IPS-20b (cell line): ENCODE data around the gene NOTCH1.

Experiments
- H3K27ac ChIP-seq: one replicate; pipeline ENCODE4 v1.5.1; 2013; ENCODE audit warnings: low read length
- H3K27me3 ChIP-seq: 2 replicates; pipeline ENCODE4 v1.6.1; 2013; ENCODE audit warnings: mild to moderate bottlenecking, low read length, inconsistent platforms; ENCODE audit not compliant: insufficient read depth
- H3K36me3 ChIP-seq: 2 replicates; pipeline ENCODE4 v1.6.1; 2013; ENCODE audit warnings: low read depth, mild to moderate bottlenecking, inconsistent platforms, low read length, moderate library complexity; ENCODE audit not compliant: insufficient read depth
- H3K4me1 ChIP-seq: 2 replicates; pipeline ENCODE4 v1.6.1; 2013; ENCODE audit warnings: mild to moderate bottlenecking, control low read depth, inconsistent platforms, low read length, moderate library complexity; ENCODE audit not compliant: insufficient read depth
- H3K4me3 ChIP-seq: 2 replicates; pipeline ENCODE4 v1.5.1; 2013; ENCODE audit warnings: mild to moderate bottlenecking, low read length, inconsistent platforms
- H3K9ac ChIP-seq: 2 replicates; pipeline ENCODE4 v1.6.1; 2013; ENCODE audit warnings: low read depth, mild to moderate bottlenecking, inconsistent platforms, low read length, moderate library complexity
- H3K9me3 ChIP-seq: 2 replicates; pipeline ENCODE4 v1.6.1; 2013; ENCODE audit warnings: mild to moderate bottlenecking, low read depth, low read length, inconsistent platforms; ENCODE audit not compliant: insufficient read depth

NOTCH1 gene

GRCh38 chr9:136541709-136542108 lies 4.1 kb downstream of the NOTCH1 start:
- Histone ChIP-seq H3K27ac (no peak overlapping the region), H3K27me3 (peaks cover 2% of the 10 kb centered on the region; the same call in 1 of the 2 replicates), H3K36me3 (peaks cover 38% of the 10 kb centered on the region), H3K4me3 (no peak overlapping the region), H3K4me1 (peaks cover 1% of the 10 kb centered on the region; the same call in 1 of the 2 replicates), H3K9ac (no peak overlapping the region), H3K9me3 (no peaks in the 10 kb centered on the region)

GRCh38 chr9:136541179-136541578 lies 4.7 kb downstream of the NOTCH1 start:
- H3K9me3 ChIP-seq: no peaks in the 10 kb centered on the region
- peaks cover 38% of the 10 kb centered on the region for H3K36me3 ChIP-seq
- no peak overlapping the region for H3K4me3 ChIP-seq
- H3K9ac ChIP-seq: no peak overlapping the region
- H3K4me1 ChIP-seq: no peaks in the 10 kb centered on the region
- H3K27ac ChIP-seq: no peak overlapping the region
- H3K27me3 ChIP-seq: no peaks in the 10 kb centered on the region

- Histone ChIP-seq H3K4me1 (no peaks in the 10 kb centered on the region), H3K4me3 (no peak overlapping the region), H3K27ac (no peak overlapping the region), H3K27me3 (no peaks in the 10 kb centered on the region), H3K36me3 (peaks cover 38% of the 10 kb centered on the region), H3K9me3 (no peaks in the 10 kb centered on the region), H3K9ac (no peak overlapping the region)
Observed at GRCh38 chr9:136539427-136540421, 6.1 kb downstream of the NOTCH1 start.

GRCh38 chr9:136538599-136539426 lies 7.0 kb downstream of the NOTCH1 start:
- H3K4me1 ChIP-seq: no peaks in the 10 kb centered on the region
- H3K9me3 ChIP-seq: no peaks in the 10 kb centered on the region
- H3K36me3 ChIP-seq: peaks cover 44% of the 10 kb centered on the region
- H3K4me3 ChIP-seq: no peak overlapping the region
- H3K27ac ChIP-seq: no peak overlapping the region
- no peaks in the 10 kb centered on the region for H3K27me3 ChIP-seq
- H3K9ac ChIP-seq: no peak overlapping the region

GRCh38 chr9:136537896-136538598 lies 7.8 kb downstream of the NOTCH1 start:
- Histone ChIP-seq H3K4me3 (no peak overlapping the region), H3K27me3 (no peaks in the 10 kb centered on the region), H3K9me3 (no peaks in the 10 kb centered on the region), H3K9ac (no peak overlapping the region), H3K27ac (no peak overlapping the region), H3K36me3 (peaks cover 41% of the 10 kb centered on the region), H3K4me1 (no peaks in the 10 kb centered on the region)

- no peak overlapping the region for H3K9ac ChIP-seq
- no peaks in the 10 kb centered on the region for H3K27me3 ChIP-seq
- H3K4me3 ChIP-seq: no peak overlapping the region
- no peak overlapping the region for H3K27ac ChIP-seq
- no peaks in the 10 kb centered on the region for H3K9me3 ChIP-seq
- peaks cover 36% of the 10 kb centered on the region for H3K36me3 ChIP-seq
- no peaks in the 10 kb centered on the region for H3K4me1 ChIP-seq
Observed at GRCh38 chr9:136537411-136537810, 8.4 kb downstream of the NOTCH1 start.

GRCh38 chr9:136536721-136537241 lies 9.1 kb downstream of the NOTCH1 start:
- H3K4me1 ChIP-seq: no peaks in the 10 kb centered on the region
- peaks cover 31% of the 10 kb centered on the region for H3K36me3 ChIP-seq
- H3K4me3 ChIP-seq: no peak overlapping the region

GRCh38 chr9:136536051-136536720 lies 9.7 kb downstream of the NOTCH1 start:
- H3K27me3 ChIP-seq: no peaks in the 10 kb centered on the region
- H3K36me3 ChIP-seq: peaks cover 26% of the 10 kb centered on the region
- no peak overlapping the region for H3K9ac ChIP-seq
- no peaks in the 10 kb centered on the region for H3K9me3 ChIP-seq
- no peak overlapping the region for H3K27ac ChIP-seq
- H3K4me1 ChIP-seq: no peaks in the 10 kb centered on the region
- no peak overlapping the region for H3K4me3 ChIP-seq

More at GRCh38 chr9:136536721-136537241, 9.1 kb downstream of the NOTCH1 start:
- Histone ChIP-seq H3K27me3 (no peaks in the 10 kb centered on the region), H3K9ac (no peak overlapping the region), H3K9me3 (no peaks in the 10 kb centered on the region), H3K27ac (no peak overlapping the region)

- H3K27me3 ChIP-seq: no peaks in the 10 kb centered on the region
- H3K4me3 ChIP-seq: no peak overlapping the region
- H3K9me3 ChIP-seq: no peaks in the 10 kb centered on the region
- no peak overlapping the region for H3K9ac ChIP-seq
- H3K36me3 ChIP-seq: peaks cover 17% of the 10 kb centered on the region
- H3K4me1 ChIP-seq: peaks cover 4% of the 10 kb centered on the region; the same call in 1 of the 2 replicates
- H3K27ac ChIP-seq: no peak overlapping the region
Observed at GRCh38 chr9:136535070-136535469, 10.8 kb downstream of the NOTCH1 start.

GRCh38 chr9:136534366-136534765 lies 11.5 kb downstream of the NOTCH1 start:
- peaks cover 17% of the 10 kb centered on the region for H3K36me3 ChIP-seq
- H3K4me1 ChIP-seq: peaks cover 4% of the 10 kb centered on the region; the same call in 1 of the 2 replicates
- no peaks in the 10 kb centered on the region for H3K9me3 ChIP-seq
- H3K9ac ChIP-seq: no peak overlapping the region
- no peak overlapping the region for H3K4me3 ChIP-seq
- no peak overlapping the region for H3K27ac ChIP-seq
- no peaks in the 10 kb centered on the region for H3K27me3 ChIP-seq
